ENCODE data around the gene DUSP3.
A peak's percentile ranks its signal among the peaks of the same experiment; 100 is the strongest.

The DUSP3 gene

DNA sequence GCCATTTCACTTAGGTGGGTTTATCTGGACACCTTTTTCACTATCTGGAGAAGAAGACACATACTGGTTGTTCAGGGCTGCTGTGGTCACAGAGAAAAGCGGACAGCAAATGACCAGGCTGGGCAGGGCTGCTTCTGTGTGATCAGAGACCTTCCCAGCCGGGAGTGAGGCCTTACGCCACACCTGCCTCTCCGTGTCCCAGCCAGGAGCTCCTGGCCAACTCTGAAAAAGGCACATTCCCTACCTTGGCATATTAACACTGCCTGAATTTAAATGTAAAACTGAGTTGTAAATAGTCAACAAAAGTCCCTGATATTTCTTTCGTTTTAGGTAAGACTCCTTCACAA, 11.1 kb downstream of the DUSP3 start:
- DNase-seq (ENCODE audit: low spot score) (no peak), ATAC-seq (ENCODE audit: low read depth) (no peak)
- TF ChIP-seq, protein P1, sequence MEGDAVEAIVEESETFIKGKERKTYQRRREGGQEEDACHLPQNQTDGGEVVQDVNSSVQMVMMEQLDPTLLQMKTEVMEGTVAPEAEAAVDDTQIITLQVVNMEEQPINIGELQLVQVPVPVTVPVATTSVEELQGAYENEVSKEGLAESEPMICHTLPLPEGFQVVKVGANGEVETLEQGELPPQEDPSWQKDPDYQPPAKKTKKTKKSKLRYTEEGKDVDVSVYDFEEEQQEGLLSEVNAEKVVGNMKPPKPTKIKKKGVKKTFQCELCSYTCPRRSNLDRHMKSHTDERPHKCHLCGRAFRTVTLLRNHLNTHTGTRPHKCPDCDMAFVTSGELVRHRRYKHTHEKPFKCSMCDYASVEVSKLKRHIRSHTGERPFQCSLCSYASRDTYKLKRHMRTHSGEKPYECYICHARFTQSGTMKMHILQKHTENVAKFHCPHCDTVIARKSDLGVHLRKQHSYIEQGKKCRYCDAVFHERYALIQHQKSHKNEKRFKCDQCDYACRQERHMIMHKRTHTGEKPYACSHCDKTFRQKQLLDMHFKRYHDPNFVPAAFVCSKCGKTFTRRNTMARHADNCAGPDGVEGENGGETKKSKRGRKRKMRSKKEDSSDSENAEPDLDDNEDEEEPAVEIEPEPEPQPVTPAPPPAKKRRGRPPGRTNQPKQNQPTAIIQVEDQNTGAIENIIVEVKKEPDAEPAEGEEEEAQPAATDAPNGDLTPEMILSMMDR (IDR thresholded peaks at IDR 0.05; ENCODE audit: poor library complexity, severe bottlenecking) = no peak
- Histone ChIP-seq H3K27me3 (ENCODE audit: insufficient read depth, poor library complexity, severe bottlenecking) (no peaks in the 10 kb centered on the region), H3K4me3 (ENCODE audit: severe bottlenecking) (no peak overlapping the region), H3K9me3 (ENCODE audit: severe bottlenecking) (no peaks in the 10 kb centered on the region), H3K36me3 (ENCODE audit: low read depth) (peaks cover 26% of the 10 kb centered on the region), H3K4me1 (ENCODE audit: insufficient read depth, poor library complexity, severe bottlenecking) (no peaks in the 10 kb centered on the region), H3K27ac (ENCODE audit: poor library complexity, severe bottlenecking) (no peak overlapping the region)

DNA sequence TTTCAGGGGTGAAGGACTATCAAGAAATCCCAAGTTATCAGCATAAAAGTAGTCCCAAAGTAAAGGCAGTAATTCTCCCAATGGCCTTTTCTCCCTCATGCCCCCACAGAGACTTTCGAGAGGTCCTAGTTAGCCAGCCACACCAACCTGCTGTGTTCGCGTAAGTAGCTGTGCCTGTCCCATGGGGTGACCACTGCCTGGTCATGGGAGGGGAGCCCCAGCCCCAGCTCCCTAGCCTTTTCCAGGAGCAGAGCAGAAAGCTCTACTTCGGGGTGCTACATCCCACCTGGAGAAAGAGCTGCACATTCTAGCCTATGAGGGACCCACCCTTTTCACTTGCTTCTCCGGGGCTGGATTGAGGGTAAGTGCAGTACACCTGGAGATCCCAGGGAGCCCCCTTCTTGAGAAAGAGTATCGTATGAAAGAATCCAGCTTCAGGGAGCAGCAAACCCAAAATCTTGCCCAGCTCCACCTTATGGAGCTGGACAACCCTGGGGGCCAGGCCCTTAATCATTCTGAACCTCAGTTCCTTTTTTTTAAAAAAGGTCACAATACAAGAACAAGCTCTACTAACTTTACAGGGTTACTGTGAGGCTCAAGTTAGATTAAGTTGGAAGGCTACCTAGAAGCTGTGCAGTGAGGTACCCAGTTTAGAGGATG, 11.6 kb downstream of the DUSP3 start:
- DNase-seq (ENCODE audit: low spot score) (no peak), ATAC-seq (ENCODE audit: low read depth) (no peak)
- TF ChIP-seq, protein P1 (IDR thresholded peaks at IDR 0.05; ENCODE audit: poor library complexity, severe bottlenecking) = no peak
- no peak overlapping the region for H3K4me3 ChIP-seq (ENCODE audit: severe bottlenecking)
- H3K9me3 ChIP-seq (ENCODE audit: severe bottlenecking) = no peaks in the 10 kb centered on the region
- H3K36me3 ChIP-seq (ENCODE audit: low read depth) = peaks cover 21% of the 10 kb centered on the region
- no peaks in the 10 kb centered on the region for H3K4me1 ChIP-seq (ENCODE audit: insufficient read depth, poor library complexity, severe bottlenecking)
- H3K27ac ChIP-seq (ENCODE audit: poor library complexity, severe bottlenecking) = no peak overlapping the region
- no peaks in the 10 kb centered on the region for H3K27me3 ChIP-seq (ENCODE audit: insufficient read depth, poor library complexity, severe bottlenecking)

DNA sequence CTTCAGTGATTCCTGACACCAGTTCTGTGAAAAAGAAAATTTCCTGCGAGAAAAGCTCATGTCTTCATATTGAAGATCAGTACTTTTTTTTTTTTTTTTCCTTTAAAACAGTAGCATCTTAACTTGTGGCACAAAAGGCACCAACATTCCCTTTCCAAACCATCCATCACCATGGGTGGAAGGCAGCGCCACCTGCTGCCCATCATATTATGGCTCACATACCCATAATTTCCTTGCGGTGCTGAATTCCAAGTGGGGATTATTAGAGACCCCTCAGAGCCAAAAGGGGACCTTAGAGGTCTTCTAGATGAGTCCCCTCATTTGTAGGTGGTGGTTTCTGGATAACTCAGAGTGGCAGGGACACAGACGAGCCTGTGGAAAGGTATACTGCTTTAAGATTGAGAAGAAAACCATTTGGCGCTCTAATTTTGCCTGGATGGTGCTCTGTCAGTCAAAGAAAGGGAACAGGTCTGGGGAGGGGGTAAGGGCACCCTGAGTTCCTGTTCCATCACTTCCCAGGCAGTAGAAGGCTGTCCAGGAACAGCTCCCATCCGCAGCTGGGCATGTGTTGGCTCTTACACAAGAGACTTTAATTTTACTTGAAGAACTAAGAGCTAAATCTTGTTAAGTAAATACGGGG, 12.2 kb downstream of the DUSP3 start:
- Histone ChIP-seq H3K4me1 (ENCODE audit: insufficient read depth, poor library complexity, severe bottlenecking) (no peaks in the 10 kb centered on the region), H3K36me3 (ENCODE audit: low read depth) (peaks cover 17% of the 10 kb centered on the region), H3K27me3 (ENCODE audit: insufficient read depth, poor library complexity, severe bottlenecking) (no peaks in the 10 kb centered on the region), H3K9me3 (ENCODE audit: severe bottlenecking) (no peaks in the 10 kb centered on the region), H3K27ac (ENCODE audit: poor library complexity, severe bottlenecking) (no peak overlapping the region), H3K4me3 (ENCODE audit: severe bottlenecking) (no peak overlapping the region)
- DNase-seq (ENCODE audit: low spot score) = no peak
- ATAC-seq (ENCODE audit: low read depth) = no peak
- TF ChIP-seq, protein P1 (IDR thresholded peaks at IDR 0.05; ENCODE audit: poor library complexity, severe bottlenecking) = peak; percentile 97

DNA sequence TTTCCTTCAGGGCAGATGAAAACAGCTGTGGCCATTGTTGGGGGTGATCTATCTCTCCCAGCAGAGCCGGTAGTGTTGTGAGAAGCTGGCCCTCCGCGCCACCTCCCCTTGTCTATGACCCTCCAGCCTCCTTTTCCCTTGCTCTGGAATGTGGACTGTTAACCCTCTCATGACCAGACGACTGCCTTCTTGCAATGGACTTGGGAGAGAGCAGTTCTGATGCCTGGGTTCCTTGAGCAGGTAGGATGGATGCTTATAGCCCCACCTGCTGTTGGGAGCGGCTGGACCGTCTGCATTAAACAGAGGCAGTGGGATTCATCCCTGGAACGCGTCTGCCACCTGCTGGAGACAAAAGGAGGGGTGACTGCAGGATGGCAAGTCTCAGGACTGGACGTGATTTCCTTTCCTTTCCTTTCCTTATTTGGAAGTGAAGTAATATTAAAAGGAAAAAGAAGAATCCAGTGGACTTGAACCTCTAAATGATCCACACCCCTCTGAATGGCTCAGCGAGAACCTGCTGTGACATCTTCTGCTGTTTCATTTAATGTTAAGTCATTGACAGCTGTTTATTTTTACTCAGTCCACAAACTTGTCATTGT, 18.4 kb downstream of the DUSP3 start:
- DNase-seq (ENCODE audit: low spot score) = peak; percentile 90
- peak overlapping the region; percentile 18 for H3K27ac ChIP-seq (ENCODE audit: poor library complexity, severe bottlenecking)
- H3K4me1 ChIP-seq (ENCODE audit: insufficient read depth, poor library complexity, severe bottlenecking) = peaks cover 7% of the 10 kb centered on the region
- peak; percentile 88 for ATAC-seq (ENCODE audit: low read depth)
- peaks cover 8% of the 10 kb centered on the region for H3K27me3 ChIP-seq (ENCODE audit: insufficient read depth, poor library complexity, severe bottlenecking)
- no peaks in the 10 kb centered on the region for H3K9me3 ChIP-seq (ENCODE audit: severe bottlenecking)
- TF ChIP-seq, protein P1 (IDR thresholded peaks at IDR 0.05; ENCODE audit: poor library complexity, severe bottlenecking) = peak; percentile 99
- H3K36me3 ChIP-seq (ENCODE audit: low read depth) = no peaks in the 10 kb centered on the region
- no peak overlapping the region for H3K4me3 ChIP-seq (ENCODE audit: severe bottlenecking)

DNA sequence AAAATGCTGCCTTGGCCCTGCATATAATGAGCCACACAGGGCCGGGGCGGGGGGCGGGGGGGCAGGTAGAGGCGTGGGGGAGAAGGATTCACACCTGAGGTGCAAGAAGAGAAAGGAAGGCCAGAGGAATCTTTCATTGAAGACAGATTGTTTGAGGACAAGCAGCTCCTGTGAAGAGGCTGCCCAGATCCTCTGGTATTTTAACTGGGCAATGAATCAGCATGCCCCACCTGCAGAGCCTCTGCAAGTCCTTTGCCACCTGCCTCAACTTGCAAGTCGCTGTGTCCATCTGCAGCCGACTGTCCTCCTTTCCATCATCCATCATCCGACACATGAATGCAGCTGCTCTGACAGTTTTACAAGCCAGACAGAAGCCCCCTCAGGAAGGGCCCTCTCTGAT, 18.9 kb downstream of the DUSP3 start:
- no peak for DNase-seq (ENCODE audit: low spot score)
- peak; percentile 73 for ATAC-seq (ENCODE audit: low read depth)
- Histone ChIP-seq H3K36me3 (ENCODE audit: low read depth) (no peaks in the 10 kb centered on the region), H3K4me3 (ENCODE audit: severe bottlenecking) (no peak overlapping the region), H3K9me3 (ENCODE audit: severe bottlenecking) (no peaks in the 10 kb centered on the region), H3K4me1 (ENCODE audit: insufficient read depth, poor library complexity, severe bottlenecking) (peaks cover 7% of the 10 kb centered on the region), H3K27me3 (ENCODE audit: insufficient read depth, poor library complexity, severe bottlenecking) (peaks cover 13% of the 10 kb centered on the region), H3K27ac (ENCODE audit: poor library complexity, severe bottlenecking) (peak overlapping the region; percentile 18)
- TF ChIP-seq, protein P1 (IDR thresholded peaks at IDR 0.05; ENCODE audit: poor library complexity, severe bottlenecking) = no peak

Data from RWPE2 (cell line).